ENCODE measurements around the gene BRS3.
A peak's percentile ranks its signal among the peaks of the same experiment; 100 is the strongest.

The BRS3 gene

GRCh38 chrX:136519069-136519468 lies 31.3 kb downstream of the BRS3 start:
- H3K4me3 ChIP-seq (ENCODE audit: low read length), result no peak overlapping the region
- no peak for TF ChIP-seq CTCF (IDR thresholded peaks at IDR 0.05; ENCODE audit: insufficient read depth, low read depth, low read length, missing control alignments)
- DNase-seq (ENCODE audit: low read depth), result no peak

- DNase-seq (ENCODE audit: low read depth), result no peak
- no peak for TF ChIP-seq CTCF (IDR thresholded peaks at IDR 0.05; ENCODE audit: insufficient read depth, low read depth, low read length, missing control alignments)
- no peak overlapping the region for H3K4me3 ChIP-seq (ENCODE audit: low read length)
Observed at GRCh38 chrX:136523770-136524169, 36.0 kb downstream of the BRS3 start.

- TF ChIP-seq CTCF (IDR thresholded peaks at IDR 0.05; ENCODE audit: insufficient read depth, low read depth, low read length, missing control alignments), result no peak
- peak; percentile 77 for DNase-seq (ENCODE audit: low read depth)
- H3K4me3 ChIP-seq (ENCODE audit: low read length), result no peak overlapping the region
Observed at GRCh38 chrX:136525738-136526606, 38.2 kb downstream of the BRS3 start.

- no peak for TF ChIP-seq CTCF (IDR thresholded peaks at IDR 0.05; ENCODE audit: insufficient read depth, low read depth, low read length, missing control alignments)
- DNase-seq (ENCODE audit: low read depth), result peak; percentile 30
- H3K4me3 ChIP-seq (ENCODE audit: low read length), result no peak overlapping the region
Observed at GRCh38 chrX:136528645-136529315, 41.0 kb downstream of the BRS3 start.

GRCh38 chrX:136529795-136530194 lies 42.0 kb downstream of the BRS3 start:
- H3K4me3 ChIP-seq (ENCODE audit: low read length), result no peak overlapping the region
- DNase-seq (ENCODE audit: low read depth), result no peak
- TF ChIP-seq CTCF (IDR thresholded peaks at IDR 0.05; ENCODE audit: insufficient read depth, low read depth, low read length, missing control alignments), result no peak

GRCh38 chrX:136531951-136532350 lies 44.2 kb downstream of the BRS3 start, which contains the start of gene VGLL1:
TSS of gene VGLL1 (plus strand) at chrX:136532215. CDS start at chrX:136536021, 3,806 bp downstream.
- TF ChIP-seq CTCF (IDR thresholded peaks at IDR 0.05; ENCODE audit: insufficient read depth, low read depth, low read length, missing control alignments), result no peak
- no peak within 1 kb of the TSS for H3K4me3 ChIP-seq (ENCODE audit: low read length)
- peak; percentile 61 for DNase-seq (ENCODE audit: low read depth)
